ENCODE results near the gene TENT4B. TPM values are rescaled to one million over a fixed set of nuclear protein-coding genes. Genes with fewer than 3 reads are reported as not detected.

TENT4B gene
- total RNA-seq, 2 donors from 2014 or later, result 15.0 to 15.9 TPM

DNA sequence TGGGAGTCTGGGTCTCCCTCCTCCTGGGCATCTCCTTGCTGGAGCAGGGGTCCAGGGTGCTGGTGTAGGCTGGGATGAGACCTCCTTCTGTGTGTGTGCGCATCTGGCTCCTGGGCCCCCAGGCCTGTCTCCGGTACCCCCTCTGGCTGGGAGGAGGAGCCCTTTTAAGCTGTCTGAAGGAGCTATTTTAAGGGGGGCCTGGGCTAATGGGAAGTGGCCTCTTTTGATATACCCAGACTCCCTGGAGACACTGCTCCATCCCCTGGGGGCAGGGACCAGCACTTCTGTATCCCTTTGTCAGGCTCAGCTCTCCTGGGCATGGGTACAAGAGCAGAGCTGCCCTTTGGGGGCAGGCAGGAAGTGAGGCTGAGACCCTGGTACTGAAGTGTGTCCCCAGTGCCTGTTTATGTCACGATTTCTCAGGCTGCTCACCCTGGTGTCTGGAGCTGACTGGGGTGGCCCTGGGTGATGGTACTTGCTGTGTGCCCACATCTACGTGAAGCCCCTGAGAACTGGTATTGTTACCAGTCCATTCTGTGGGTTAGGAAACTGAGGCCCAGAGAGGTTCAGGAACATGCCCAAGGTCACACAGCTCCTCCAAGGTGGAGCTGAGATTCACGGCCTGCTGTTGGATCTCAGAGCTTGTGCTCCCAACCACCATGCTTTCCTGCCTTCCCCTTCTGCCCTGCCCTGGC is 119.7 kb downstream of the TENT4B start:
- H3K4me3 ChIP-seq, result no peak overlapping the region
- H3K9me3 ChIP-seq, result no peaks in the 10 kb centered on the region
- TF ChIP-seq, protein P1, sequence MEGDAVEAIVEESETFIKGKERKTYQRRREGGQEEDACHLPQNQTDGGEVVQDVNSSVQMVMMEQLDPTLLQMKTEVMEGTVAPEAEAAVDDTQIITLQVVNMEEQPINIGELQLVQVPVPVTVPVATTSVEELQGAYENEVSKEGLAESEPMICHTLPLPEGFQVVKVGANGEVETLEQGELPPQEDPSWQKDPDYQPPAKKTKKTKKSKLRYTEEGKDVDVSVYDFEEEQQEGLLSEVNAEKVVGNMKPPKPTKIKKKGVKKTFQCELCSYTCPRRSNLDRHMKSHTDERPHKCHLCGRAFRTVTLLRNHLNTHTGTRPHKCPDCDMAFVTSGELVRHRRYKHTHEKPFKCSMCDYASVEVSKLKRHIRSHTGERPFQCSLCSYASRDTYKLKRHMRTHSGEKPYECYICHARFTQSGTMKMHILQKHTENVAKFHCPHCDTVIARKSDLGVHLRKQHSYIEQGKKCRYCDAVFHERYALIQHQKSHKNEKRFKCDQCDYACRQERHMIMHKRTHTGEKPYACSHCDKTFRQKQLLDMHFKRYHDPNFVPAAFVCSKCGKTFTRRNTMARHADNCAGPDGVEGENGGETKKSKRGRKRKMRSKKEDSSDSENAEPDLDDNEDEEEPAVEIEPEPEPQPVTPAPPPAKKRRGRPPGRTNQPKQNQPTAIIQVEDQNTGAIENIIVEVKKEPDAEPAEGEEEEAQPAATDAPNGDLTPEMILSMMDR (IDR thresholded peaks at IDR 0.05), result no peak
- H3K27ac ChIP-seq, result no peak overlapping the region
- no peak for ATAC-seq (ENCODE audit: insufficient number of reproducible peaks, low FRiP score, low read depth)
- no peaks in the 10 kb centered on the region for H3K4me1 ChIP-seq (ENCODE audit: control insufficient read depth in 1 of 2, low read depth in 2 of 2)
- no peaks in the 10 kb centered on the region for H3K27me3 ChIP-seq (replicated peaks; ENCODE audit: insufficient read depth)
- no peaks in the 10 kb centered on the region for H3K36me3 ChIP-seq
- no peak for DNase-seq (ENCODE audit: low spot score)

DNA sequence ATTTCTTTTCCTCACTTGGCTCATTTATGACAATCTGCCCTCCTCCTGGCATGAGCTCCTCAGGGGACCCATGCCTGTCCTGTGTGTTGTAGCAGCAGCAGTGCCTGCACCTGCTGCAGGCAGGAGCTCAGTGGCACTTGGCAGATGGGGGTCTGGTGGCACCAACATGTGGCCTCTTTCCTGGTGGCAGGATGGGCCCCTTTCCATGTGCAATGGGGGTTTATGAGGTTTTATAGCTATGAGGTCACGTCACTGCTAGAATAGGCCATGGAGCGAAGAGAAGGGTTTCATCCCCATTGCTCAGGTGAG is 120.2 kb downstream of the TENT4B start:
- Histone ChIP-seq H3K4me1 (ENCODE audit: control insufficient read depth in 1 of 2, low read depth in 2 of 2) (no peaks in the 10 kb centered on the region), H3K27ac (no peak overlapping the region), H3K9me3 (no peaks in the 10 kb centered on the region), H3K27me3 (replicated peaks; ENCODE audit: insufficient read depth) (no peaks in the 10 kb centered on the region), H3K4me3 (no peak overlapping the region), H3K36me3 (no peaks in the 10 kb centered on the region)
- TF ChIP-seq, protein P1 (IDR thresholded peaks at IDR 0.05), result no peak
- no peak for ATAC-seq (ENCODE audit: insufficient number of reproducible peaks, low FRiP score, low read depth)
- DNase-seq (ENCODE audit: low spot score), result no peak

DNA sequence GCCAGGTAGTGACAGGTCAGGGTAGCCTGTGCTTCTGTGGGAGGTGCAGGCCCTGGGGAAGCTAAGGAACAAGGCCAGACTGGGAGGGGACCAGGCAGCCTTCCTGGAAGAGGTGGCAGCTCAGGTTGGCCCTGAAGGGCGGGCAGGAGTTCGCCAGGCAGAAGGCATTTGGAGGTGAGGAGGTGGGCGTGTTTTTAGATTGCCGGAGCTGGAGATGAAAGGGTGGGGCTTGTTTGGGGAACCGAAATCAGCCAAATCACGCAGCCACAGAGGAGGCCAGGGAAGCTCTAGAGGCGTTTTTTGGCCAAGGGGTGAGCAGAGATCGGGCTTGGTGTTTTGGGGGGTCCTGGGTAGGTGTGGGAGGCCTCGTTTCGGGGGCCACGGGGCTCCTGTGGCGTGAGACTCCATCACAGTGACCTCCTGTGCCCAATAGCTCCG is 120.8 kb downstream of the TENT4B start:
- Histone ChIP-seq H3K4me3 (peak overlapping the region; percentile 55), H3K36me3 (no peaks in the 10 kb centered on the region), H3K27ac (no peak overlapping the region), H3K4me1 (ENCODE audit: control insufficient read depth in 1 of 2, low read depth in 2 of 2) (no peaks in the 10 kb centered on the region), H3K9me3 (no peaks in the 10 kb centered on the region), H3K27me3 (replicated peaks; ENCODE audit: insufficient read depth) (no peaks in the 10 kb centered on the region)
- ATAC-seq (ENCODE audit: insufficient number of reproducible peaks, low FRiP score, low read depth), result no peak
- TF ChIP-seq, protein P1 (IDR thresholded peaks at IDR 0.05), result no peak
- no peak for DNase-seq (ENCODE audit: low spot score)

DNA sequence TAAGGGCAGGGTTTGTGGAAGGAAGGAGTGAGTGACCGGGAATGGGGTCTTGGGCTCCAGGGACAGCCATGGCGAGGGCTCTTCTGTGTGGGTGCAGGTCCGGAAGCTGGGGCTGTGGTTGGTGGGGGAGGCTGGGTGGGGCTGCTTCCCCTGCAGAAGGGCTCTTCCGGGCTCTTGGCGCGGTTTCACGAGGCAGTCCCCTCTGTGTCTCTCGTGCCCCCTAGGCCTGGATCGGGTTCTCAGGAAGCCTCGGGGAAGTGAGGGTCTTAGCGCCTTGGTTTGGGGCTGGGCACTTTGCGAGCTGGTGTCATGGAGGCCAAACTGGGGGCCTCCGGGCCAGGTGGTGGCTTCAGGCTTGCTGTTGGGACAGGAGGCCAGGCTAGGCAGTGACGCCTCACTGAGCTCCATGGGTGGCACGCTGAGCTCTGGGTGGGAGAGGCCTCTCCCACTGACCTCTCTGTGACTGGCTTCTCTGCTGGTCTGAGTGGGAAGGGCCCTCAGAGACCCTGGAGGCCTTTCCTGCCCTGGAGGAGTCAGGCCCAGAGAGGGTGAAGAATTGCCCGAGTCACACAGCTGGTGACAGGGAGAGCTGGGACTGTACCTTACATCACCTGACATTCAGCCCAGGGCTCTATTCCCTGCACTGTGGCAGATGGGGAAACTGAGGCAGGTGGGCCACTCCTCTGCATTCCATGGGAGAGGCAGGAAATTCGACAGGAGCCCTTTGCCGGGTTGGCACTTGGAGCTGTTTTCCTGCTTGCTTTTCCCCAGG is 121.4 kb downstream of the TENT4B start:
- Histone ChIP-seq H3K4me3 (peak overlapping the region; percentile 55), H3K9me3 (no peaks in the 10 kb centered on the region), H3K27me3 (replicated peaks; ENCODE audit: insufficient read depth) (no peaks in the 10 kb centered on the region), H3K27ac (peak overlapping the region in 1 of 2 donors; percentile 34), H3K4me1 (ENCODE audit: control insufficient read depth in 1 of 2, low read depth in 2 of 2) (no peaks in the 10 kb centered on the region), H3K36me3 (no peaks in the 10 kb centered on the region)
- TF ChIP-seq, protein P1 (IDR thresholded peaks at IDR 0.05), result no peak
- DNase-seq (ENCODE audit: low spot score), result no peak
- ATAC-seq (ENCODE audit: insufficient number of reproducible peaks, low FRiP score, low read depth), result no peak

DNA sequence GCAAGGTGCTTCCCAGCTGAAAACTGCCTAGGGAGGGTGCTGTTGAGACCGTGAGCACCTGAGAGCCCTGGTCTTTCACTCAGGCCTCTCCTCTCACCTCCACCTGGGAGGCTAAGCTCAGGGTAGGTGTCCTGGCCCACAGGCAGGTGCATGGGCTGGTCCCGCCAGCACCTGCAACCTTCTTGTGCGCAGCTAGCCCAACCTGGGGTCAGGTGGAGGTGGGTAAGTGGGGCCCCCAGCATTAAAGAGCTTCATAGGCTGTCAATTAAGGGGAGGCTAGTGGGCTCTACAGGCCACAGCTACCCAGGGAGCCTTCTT is 122.0 kb downstream of the TENT4B start:
- Histone ChIP-seq H3K4me1 (ENCODE audit: control insufficient read depth in 1 of 2, low read depth in 2 of 2) (no peaks in the 10 kb centered on the region), H3K36me3 (no peaks in the 10 kb centered on the region), H3K9me3 (no peaks in the 10 kb centered on the region), H3K27me3 (replicated peaks; ENCODE audit: insufficient read depth) (no peaks in the 10 kb centered on the region), H3K4me3 (peak overlapping the region; percentile 55), H3K27ac (peak overlapping the region in 1 of 2 donors; percentile 34)
- DNase-seq (ENCODE audit: low spot score) (no peak), ATAC-seq (ENCODE audit: insufficient number of reproducible peaks, low FRiP score, low read depth) (no peak)
- TF ChIP-seq, protein P1 (IDR thresholded peaks at IDR 0.05), result no peak
